DLD1 (cell line): ENCODE data around the gene ARFGAP1.

Experiments
- in situ Hi-C: cut with HindIII; loops from 2 replicates; pipeline ENCODE4 v1.10.0; 2017; ENCODE audit warnings: low sequenced_read_pairs

The ARFGAP1 gene

GRCh38 chr20:63315731-63316491, 43.3 kb downstream of the ARFGAP1 start:
- in situ Hi-C loops: no loop called here

GRCh38 chr20:63316502-63316921, 43.9 kb downstream of the ARFGAP1 start:
- in situ Hi-C loops: no loop called here

GRCh38 chr20:63317061-63317460, 44.4 kb downstream of the ARFGAP1 start:
- in situ Hi-C loops: no loop called here

GRCh38 chr20:63317601-63318291, 45.1 kb downstream of the ARFGAP1 start:
- in situ Hi-C loops: no loop called here

- in situ Hi-C loops: no loop called here
Observed at GRCh38 chr20:63318391-63319163, 46.0 kb downstream of the ARFGAP1 start.

GRCh38 chr20:63319164-63320040, 46.8 kb downstream of the ARFGAP1 start:
- in situ Hi-C loops: no loop called here

- in situ Hi-C loops: no loop called here
Observed at GRCh38 chr20:63320041-63320511, 47.5 kb downstream of the ARFGAP1 start.

GRCh38 chr20:63320616-63321147, 48.1 kb downstream of the ARFGAP1 start:
- in situ Hi-C loops: no loop called here

- in situ Hi-C loops: no loop called here
Observed at GRCh38 chr20:63321148-63321831, 48.7 kb downstream of the ARFGAP1 start.

GRCh38 chr20:63322146-63322932, 49.7 kb downstream of the ARFGAP1 start:
- in situ Hi-C loops: no loop called here

GRCh38 chr20:63322933-63323273, 50.3 kb downstream of the ARFGAP1 start:
- in situ Hi-C loops: no loop called here

- in situ Hi-C loops: no loop called here
Observed at GRCh38 chr20:63323357-63323981, 50.9 kb downstream of the ARFGAP1 start.

GRCh38 chr20:63325021-63325471, 52.4 kb downstream of the ARFGAP1 start:
- in situ Hi-C loops: no loop called here

GRCh38 chr20:63325554-63326313, 53.1 kb downstream of the ARFGAP1 start:
- in situ Hi-C loops: no loop called here

GRCh38 chr20:63326314-63327230, 54.0 kb downstream of the ARFGAP1 start:
- in situ Hi-C loops: no loop called here

- in situ Hi-C loops: no loop called here
Observed at GRCh38 chr20:63327231-63327745, 54.7 kb downstream of the ARFGAP1 start.
